ENCODE measurements around the gene PLBD1. TPM values are rescaled to one million over a fixed set of nuclear protein-coding genes. Genes with fewer than 3 reads are reported as not detected.

The PLBD1 gene
- polyA plus RNA-seq, 1 donor (not counting 4 experiments of a cell fraction or from before 2014, with no cell fraction given): 7.2 TPM

DNA sequence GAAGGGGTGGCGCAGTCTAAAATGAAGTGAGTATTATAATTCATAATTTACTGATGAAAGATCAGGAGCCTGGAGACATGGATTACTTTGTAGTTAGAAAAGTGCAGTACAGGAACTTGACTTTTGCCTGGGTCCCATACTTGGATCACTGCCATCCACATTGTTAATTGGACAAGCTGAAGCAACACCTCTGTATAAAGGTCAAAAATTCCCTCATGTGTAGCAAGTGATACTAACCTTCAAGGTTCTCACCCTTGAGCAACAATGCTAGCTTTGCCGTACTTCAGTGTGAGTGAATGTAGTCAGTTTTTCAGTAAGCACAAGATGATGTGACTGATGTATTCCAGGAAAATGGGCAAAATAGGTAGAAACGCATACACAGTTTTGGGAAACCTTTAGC is 44.6 kb upstream of the PLBD1 start:
- H2AFZ ChIP-seq (ENCODE audit: control insufficient read depth, low read length): no peak overlapping the region
- H3K27ac ChIP-seq (ENCODE audit: control insufficient read depth, insufficient read depth, low read length): no peak overlapping the region
- no peaks in the 10 kb centered on the region for H3K27me3 ChIP-seq (ENCODE audit: control insufficient read depth, extremely low read depth, insufficient read depth, low read length)
- no peak overlapping the region for H3K4me3 ChIP-seq (ENCODE audit: control insufficient read depth in 2 of 3, extremely low read depth in 1 of 3, insufficient read depth in 2 of 3, low read depth in 1 of 3, low read length in 3 of 3)
- no peaks in the 10 kb centered on the region for H4K20me1 ChIP-seq (ENCODE audit: control insufficient read depth, extremely low read depth, insufficient read depth, low read length)
- dilution Hi-C loops (cut with MboI; ENCODE audit: extremely low pct_ligation_motif_present, low sequenced_read_pairs): no loop called here
- H3K4me2 ChIP-seq (ENCODE audit: control insufficient read depth, extremely low read depth, insufficient read depth, low read depth, low read length): no peak overlapping the region
- H3K9ac ChIP-seq (ENCODE audit: control insufficient read depth, extremely low read depth, insufficient read depth, low read length): no peak overlapping the region
- no peak for DNase-seq (ENCODE audit: low read depth, low spot score)
- no peaks in the 10 kb centered on the region for H3K79me2 ChIP-seq (ENCODE audit: control insufficient read depth, insufficient read depth, low read length)
- H3K9me3 ChIP-seq (ENCODE audit: control insufficient read depth, low read depth, low read length): no peaks in the 10 kb centered on the region
- no peaks in the 10 kb centered on the region for H3K36me3 ChIP-seq (ENCODE audit: control insufficient read depth in 2 of 2, extremely low read depth in 1 of 2, insufficient read depth in 2 of 2, low read length in 2 of 2)
- no peak for FAIRE-seq
- TF ChIP-seq EZH2 (IDR thresholded peaks at IDR 0.05; ENCODE audit: low read length) (no peak), CTCF (optimal IDR thresholded peaks at IDR 0.05 in 1 of 3, IDR thresholded peaks at IDR 0.05 in 1 of 3, conservative IDR thresholded peaks at IDR 0.05 in 1 of 3; ENCODE audit: extremely low read depth in 1 of 3, insufficient read depth in 2 of 3, low read length in 3 of 3) (no peak)
- H3K9me1 ChIP-seq (ENCODE audit: control insufficient read depth, extremely low read depth, insufficient read depth, low read length): no peaks in the 10 kb centered on the region
- peaks cover 9% of the 10 kb centered on the region for H3K4me1 ChIP-seq (ENCODE audit: control insufficient read depth, extremely low read depth, insufficient read depth, low read length)

- no peak for FAIRE-seq
- dilution Hi-C loops (cut with MboI; ENCODE audit: extremely low pct_ligation_motif_present, low sequenced_read_pairs): no loop called here
- no peak overlapping the region for H3K27ac ChIP-seq (ENCODE audit: control insufficient read depth, insufficient read depth, low read length)
These were observed 44.0 kb upstream of the PLBD1 start for GRCh38 chr12:14611640-14612203.

More at GRCh38 chr12:14611640-14612203, 44.0 kb upstream of the PLBD1 start:
- Histone ChIP-seq H3K9ac (ENCODE audit: control insufficient read depth, extremely low read depth, insufficient read depth, low read length) (no peak overlapping the region), H3K79me2 (ENCODE audit: control insufficient read depth, insufficient read depth, low read length) (no peaks in the 10 kb centered on the region), H3K4me2 (ENCODE audit: control insufficient read depth, extremely low read depth, insufficient read depth, low read depth, low read length) (no peak overlapping the region), H2AFZ (ENCODE audit: control insufficient read depth, low read length) (no peak overlapping the region), H3K9me3 (ENCODE audit: control insufficient read depth, low read depth, low read length) (no peaks in the 10 kb centered on the region), H3K4me3 (ENCODE audit: control insufficient read depth in 2 of 3, extremely low read depth in 1 of 3, insufficient read depth in 2 of 3, low read depth in 1 of 3, low read length in 3 of 3) (no peak overlapping the region), H3K27me3 (ENCODE audit: control insufficient read depth, extremely low read depth, insufficient read depth, low read length) (no peaks in the 10 kb centered on the region), H3K36me3 (ENCODE audit: control insufficient read depth in 2 of 2, extremely low read depth in 1 of 2, insufficient read depth in 2 of 2, low read length in 2 of 2) (no peaks in the 10 kb centered on the region), H3K9me1 (ENCODE audit: control insufficient read depth, extremely low read depth, insufficient read depth, low read length) (no peaks in the 10 kb centered on the region), H3K4me1 (ENCODE audit: control insufficient read depth, extremely low read depth, insufficient read depth, low read length) (peaks cover 9% of the 10 kb centered on the region), H4K20me1 (ENCODE audit: control insufficient read depth, extremely low read depth, insufficient read depth, low read length) (no peaks in the 10 kb centered on the region)
- DNase-seq (ENCODE audit: low read depth, low spot score): no peak
- TF ChIP-seq CTCF (optimal IDR thresholded peaks at IDR 0.05 in 1 of 3, IDR thresholded peaks at IDR 0.05 in 1 of 3, conservative IDR thresholded peaks at IDR 0.05 in 1 of 3; ENCODE audit: extremely low read depth in 1 of 3, insufficient read depth in 2 of 3, low read length in 3 of 3) (no peak), EZH2 (IDR thresholded peaks at IDR 0.05; ENCODE audit: low read length) (no peak)

Data from keratinocyte (primary cell).